Thymus (tissue), 2 donors: ENCODE data around the gene GPBP1L1. TPM values are rescaled to one million over a fixed set of nuclear protein-coding genes. Genes with fewer than 3 reads are reported as not detected.

Source experiments
- polyA plus RNA-seq: library from polyadenylated mRNA; stranded (reverse); fragments of 200-250 nt; gene quantifications from one replicate; pipeline ENCODE4 v1.2.3, GENCODE V29; 2013
- total RNA-seq: library from RNA; stranded (reverse); fragments of 120-200 nt; gene quantifications from one replicate; pipeline ENCODE4 v1.2.4, GENCODE V29; 2013
- donor health status: healthy.

Gene GPBP1L1
- total and polyA plus RNA-seq, 2 donors = 87.2 to 92.3 TPM

Other genes starting within 250 kb of the GPBP1L1 start
- 3.9 TPM for gene TESK2, start 195.4 kb downstream of the GPBP1L1 start, total RNA-seq
- 6.6 TPM for gene TESK2, start 195.4 kb downstream of the GPBP1L1 start, polyA plus RNA-seq
- 2.8 TPM for gene CCDC163, start 186.5 kb downstream of the GPBP1L1 start, total RNA-seq
- gene CCDC163, start 186.5 kb downstream of the GPBP1L1 start, polyA plus RNA-seq = 6.3 TPM
- 3.6 TPM for gene MMACHC, start 186.2 kb downstream of the GPBP1L1 start, total RNA-seq
- 1.5 TPM for gene MMACHC, start 186.2 kb downstream of the GPBP1L1 start, polyA plus RNA-seq
- 347 TPM for gene PRDX1, start 164.6 kb downstream of the GPBP1L1 start, total RNA-seq
- 389 TPM for gene PRDX1, start 164.6 kb downstream of the GPBP1L1 start, polyA plus RNA-seq
- gene AKR1A1, start 135.7 kb downstream of the GPBP1L1 start, total RNA-seq = 147 TPM
- 130 TPM for gene AKR1A1, start 135.7 kb downstream of the GPBP1L1 start, polyA plus RNA-seq
- 151 TPM for gene NASP, start 102.5 kb downstream of the GPBP1L1 start, total RNA-seq
- 170 TPM for gene NASP, start 102.5 kb downstream of the GPBP1L1 start, polyA plus RNA-seq
- gene CCDC17, start 62.5 kb downstream of the GPBP1L1 start, total RNA-seq = 0.90 TPM
- gene CCDC17, start 62.5 kb downstream of the GPBP1L1 start, polyA plus RNA-seq = 3.4 TPM
- gene TMEM69, start 1.6 kb upstream of the GPBP1L1 start, total RNA-seq = 26.9 TPM
- gene TMEM69, start 1.6 kb upstream of the GPBP1L1 start, polyA plus RNA-seq = 28.8 TPM
- 11.6 TPM for gene IPP, start 64.1 kb upstream of the GPBP1L1 start, total RNA-seq
- 8.9 TPM for gene IPP, start 64.1 kb upstream of the GPBP1L1 start, polyA plus RNA-seq
- 3.4 TPM for gene MAST2, start 117.1 kb upstream of the GPBP1L1 start, total RNA-seq
- gene MAST2, start 117.1 kb upstream of the GPBP1L1 start, polyA plus RNA-seq = 8.8 TPM